ENCODE measurements around the gene ADGRL1.

DNA sequence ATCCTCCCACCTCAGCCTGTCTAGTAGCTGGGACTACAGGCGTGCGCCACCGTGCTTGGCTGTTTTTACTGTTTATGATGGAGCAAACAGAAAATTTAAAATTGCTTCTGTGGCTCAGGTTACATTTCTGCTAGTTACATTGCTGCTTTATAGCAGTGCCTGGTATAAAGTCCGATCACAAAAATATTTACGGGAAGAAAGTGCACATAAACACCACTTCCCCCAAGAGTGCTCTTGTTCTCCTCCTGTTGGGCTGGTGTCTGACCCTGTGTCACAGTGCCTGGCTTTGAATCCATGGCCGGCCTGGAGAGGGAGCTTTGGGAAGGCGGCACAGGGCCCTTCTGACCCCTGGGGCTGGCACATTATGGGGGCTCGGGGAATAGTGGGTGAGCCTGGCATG, 100.3 kb downstream of the ADGRL1 start:
- TF ChIP-seq ZNF274 (IDR thresholded peaks at IDR 0.05; ENCODE audit: low read depth, low read length): no peak
- TF ChIP-seq SUZ12 (IDR thresholded peaks at IDR 0.05; ENCODE audit: extremely low read depth, insufficient read depth, insufficient read length): no peak

Measured in NT2/D1 (cell line).